Measurements from ENCODE around the gene FARSB.

The FARSB gene

DNA sequence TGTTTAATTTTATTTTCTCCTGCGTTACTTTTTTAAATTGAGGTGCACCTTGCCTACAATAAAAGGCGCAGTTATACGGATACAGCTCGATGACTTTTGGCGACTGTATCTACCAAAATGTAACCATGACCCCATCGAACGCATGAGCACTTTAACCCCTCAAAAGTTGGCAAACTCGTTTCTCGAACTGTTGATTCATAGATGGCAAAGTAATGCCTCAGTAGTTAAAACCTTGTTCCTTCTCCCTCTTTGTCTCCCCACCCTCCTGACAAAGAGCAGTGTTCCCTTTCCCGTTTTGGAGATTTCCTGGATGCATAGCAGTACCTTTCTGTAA is 16.1 kb upstream of the FARSB start:
- no peak overlapping the region for H3K9ac ChIP-seq (ENCODE audit: low read length)
- H3K4me2 ChIP-seq (ENCODE audit: low read length) = no peak overlapping the region
- TF ChIP-seq, protein P1, sequence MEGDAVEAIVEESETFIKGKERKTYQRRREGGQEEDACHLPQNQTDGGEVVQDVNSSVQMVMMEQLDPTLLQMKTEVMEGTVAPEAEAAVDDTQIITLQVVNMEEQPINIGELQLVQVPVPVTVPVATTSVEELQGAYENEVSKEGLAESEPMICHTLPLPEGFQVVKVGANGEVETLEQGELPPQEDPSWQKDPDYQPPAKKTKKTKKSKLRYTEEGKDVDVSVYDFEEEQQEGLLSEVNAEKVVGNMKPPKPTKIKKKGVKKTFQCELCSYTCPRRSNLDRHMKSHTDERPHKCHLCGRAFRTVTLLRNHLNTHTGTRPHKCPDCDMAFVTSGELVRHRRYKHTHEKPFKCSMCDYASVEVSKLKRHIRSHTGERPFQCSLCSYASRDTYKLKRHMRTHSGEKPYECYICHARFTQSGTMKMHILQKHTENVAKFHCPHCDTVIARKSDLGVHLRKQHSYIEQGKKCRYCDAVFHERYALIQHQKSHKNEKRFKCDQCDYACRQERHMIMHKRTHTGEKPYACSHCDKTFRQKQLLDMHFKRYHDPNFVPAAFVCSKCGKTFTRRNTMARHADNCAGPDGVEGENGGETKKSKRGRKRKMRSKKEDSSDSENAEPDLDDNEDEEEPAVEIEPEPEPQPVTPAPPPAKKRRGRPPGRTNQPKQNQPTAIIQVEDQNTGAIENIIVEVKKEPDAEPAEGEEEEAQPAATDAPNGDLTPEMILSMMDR (IDR thresholded peaks at IDR 0.05; ENCODE audit: low read depth, low read length) = no peak
- no peak for TF ChIP-seq EZH2phosphoT487 (IDR thresholded peaks at IDR 0.05; ENCODE audit: low read depth)
- H4K20me1 ChIP-seq (ENCODE audit: insufficient read depth, low read length) = no peaks in the 10 kb centered on the region
- no peaks in the 10 kb centered on the region for H3K27me3 ChIP-seq (ENCODE audit: low read depth, low read length)
- no peak overlapping the region for H2AFZ ChIP-seq (ENCODE audit: low read depth, low read length)
- no peaks in the 10 kb centered on the region for H3K79me2 ChIP-seq (ENCODE audit: low read length)
- H3K4me3 ChIP-seq (ENCODE audit: low read length) = no peak overlapping the region
- no peak overlapping the region for H3K27ac ChIP-seq (ENCODE audit: low read length)
- H3K36me3 ChIP-seq (replicated peaks; ENCODE audit: low read depth, low read length) = no peaks in the 10 kb centered on the region
- H3K9me3 ChIP-seq (ENCODE audit: insufficient read depth, low read length) = no peaks in the 10 kb centered on the region
- peaks cover 25% of the 10 kb centered on the region for H3K4me1 ChIP-seq (ENCODE audit: low read length)

DNA sequence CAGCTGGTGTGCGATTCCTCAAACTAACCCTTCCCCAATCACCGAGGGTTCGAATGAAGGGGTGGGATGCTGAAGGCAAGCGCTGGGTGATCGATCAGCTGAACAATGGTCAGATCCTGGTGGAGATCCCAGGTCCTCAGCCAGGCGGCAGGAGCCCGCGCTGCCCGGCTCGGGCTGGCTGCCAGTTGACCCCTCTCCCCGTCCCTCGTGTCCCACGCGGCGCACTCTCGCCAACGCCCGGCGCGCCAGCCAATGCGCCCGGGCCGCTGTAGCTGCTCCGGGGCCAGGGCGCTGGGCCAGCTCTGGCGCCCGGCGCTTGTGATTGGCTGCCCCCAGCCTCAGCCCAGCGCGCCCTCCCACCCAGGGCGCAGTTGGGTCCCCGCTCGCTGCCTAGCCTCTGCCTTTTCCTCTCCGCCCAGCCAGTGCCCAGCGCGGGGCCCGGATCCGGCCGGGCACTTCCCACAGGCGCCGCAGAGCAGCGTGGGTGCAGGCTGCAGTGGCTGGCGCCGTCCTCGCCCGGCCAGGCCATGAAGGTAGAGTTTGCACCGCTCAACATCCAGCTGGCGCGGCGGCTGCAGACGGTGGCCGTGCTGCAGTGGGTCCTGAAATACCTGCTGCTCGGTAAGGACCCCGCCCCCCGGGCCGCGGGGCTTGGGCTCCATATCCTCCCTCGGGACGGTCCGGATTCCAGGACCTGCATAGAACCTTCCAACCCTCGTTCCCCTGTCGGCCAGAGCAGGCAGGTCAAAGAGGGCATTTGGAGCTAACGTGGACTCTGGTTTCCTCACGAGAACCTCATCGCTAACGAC is 15.6 kb upstream of the FARSB start, which contains the start of gene MOGAT1:
Gene MOGAT1, plus strand, starts transcription at position 400 of the 809 bp plus-strand sequence. Its CDS starts 128 bp downstream, at position 528.
- Histone ChIP-seq H3K79me2 (ENCODE audit: low read length) (no peaks in the 10 kb centered on the region), H4K20me1 (ENCODE audit: insufficient read depth, low read length) (no peaks in the 10 kb centered on the region), H3K27ac (ENCODE audit: low read length) (no peak within 1 kb of the TSS), H3K27me3 (ENCODE audit: low read depth, low read length) (no peaks in the 10 kb centered on the region), H3K9me3 (ENCODE audit: insufficient read depth, low read length) (no peaks in the 10 kb centered on the region), H3K9ac (ENCODE audit: low read length) (no peak within 1 kb of the TSS), H2AFZ (ENCODE audit: low read depth, low read length) (no peak within 1 kb of the TSS), H3K4me2 (ENCODE audit: low read length) (no peak within 1 kb of the TSS), H3K4me1 (ENCODE audit: low read length) (peaks cover 25% of the 10 kb centered on the region), H3K36me3 (replicated peaks; ENCODE audit: low read depth, low read length) (no peaks in the 10 kb centered on the region), H3K4me3 (ENCODE audit: low read length) (no peak within 1 kb of the TSS)
- TF ChIP-seq EZH2phosphoT487 (IDR thresholded peaks at IDR 0.05; ENCODE audit: low read depth) = no peak
- TF ChIP-seq, protein P1 (IDR thresholded peaks at IDR 0.05; ENCODE audit: low read depth, low read length) = no peak

DNA sequence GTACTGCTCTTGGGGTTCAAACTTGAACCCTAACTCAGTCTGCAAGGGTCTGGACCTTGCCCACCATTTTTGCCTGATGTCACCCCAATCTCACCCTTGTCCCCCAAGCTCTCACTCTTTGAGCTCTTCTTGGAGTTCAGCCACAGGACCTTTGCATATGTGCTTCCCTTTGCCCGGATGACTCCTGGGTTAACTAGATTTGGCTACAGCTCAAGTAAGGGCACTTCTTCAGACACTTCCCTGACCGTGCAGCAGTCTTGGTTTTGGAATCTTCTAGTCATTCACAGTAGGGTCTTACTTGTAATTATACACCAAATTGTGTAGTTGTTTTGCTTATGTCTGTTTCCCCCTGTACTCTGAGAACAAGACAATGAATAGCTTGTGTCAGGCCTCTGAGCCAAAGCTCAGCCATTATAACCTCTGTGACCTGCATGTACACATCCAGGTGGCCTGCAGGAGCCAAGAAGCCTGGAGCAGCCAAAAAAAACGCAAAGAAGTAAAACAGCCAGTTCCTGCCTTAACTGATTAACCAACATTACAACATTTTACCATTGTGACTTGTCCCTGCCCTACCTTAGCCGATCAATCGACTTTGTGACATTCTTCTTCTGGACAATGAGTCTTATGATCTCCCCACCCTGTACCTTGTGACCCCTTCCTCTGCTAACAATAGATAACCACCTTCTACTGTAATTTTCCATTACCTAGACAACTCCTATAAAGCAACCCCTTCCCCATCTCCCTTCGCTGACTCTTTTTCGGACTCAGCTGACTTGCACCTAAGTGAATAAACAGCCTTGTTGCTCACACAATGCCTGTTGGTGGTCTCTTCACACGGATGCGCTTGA is 14.5 kb upstream of the FARSB start:
- Histone ChIP-seq H3K9me3 (ENCODE audit: insufficient read depth, low read length) (no peaks in the 10 kb centered on the region), H3K4me1 (ENCODE audit: low read length) (peaks cover 25% of the 10 kb centered on the region), H3K79me2 (ENCODE audit: low read length) (no peaks in the 10 kb centered on the region), H3K4me3 (ENCODE audit: low read length) (no peak overlapping the region), H4K20me1 (ENCODE audit: insufficient read depth, low read length) (no peaks in the 10 kb centered on the region), H3K9ac (ENCODE audit: low read length) (no peak overlapping the region), H3K27ac (ENCODE audit: low read length) (no peak overlapping the region), H3K36me3 (replicated peaks; ENCODE audit: low read depth, low read length) (no peaks in the 10 kb centered on the region), H3K4me2 (ENCODE audit: low read length) (no peak overlapping the region), H3K27me3 (ENCODE audit: low read depth, low read length) (no peaks in the 10 kb centered on the region), H2AFZ (ENCODE audit: low read depth, low read length) (no peak overlapping the region)
- TF ChIP-seq, protein P1 (IDR thresholded peaks at IDR 0.05; ENCODE audit: low read depth, low read length) = no peak
- TF ChIP-seq EZH2phosphoT487 (IDR thresholded peaks at IDR 0.05; ENCODE audit: low read depth) = no peak

DNA sequence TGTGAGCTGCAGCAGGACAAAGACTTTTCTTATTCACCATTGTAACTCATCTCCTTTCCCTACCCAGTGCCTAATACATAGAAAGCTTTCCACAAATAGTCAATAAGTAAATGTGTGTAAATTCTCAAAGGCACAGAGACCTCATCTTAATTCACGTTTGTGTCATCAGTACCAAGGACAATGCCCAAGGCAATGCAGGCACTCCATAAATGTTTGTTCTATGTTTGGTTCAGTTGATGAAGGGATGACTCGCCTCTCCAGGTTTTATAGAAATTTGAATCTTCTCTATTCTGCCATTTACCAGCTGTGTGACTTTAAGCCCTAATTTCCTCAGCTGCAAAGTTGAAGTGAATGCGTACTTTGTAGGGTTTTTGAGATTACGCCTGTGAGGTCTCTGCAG is 13.5 kb upstream of the FARSB start:
- no peak overlapping the region for H3K4me3 ChIP-seq (ENCODE audit: low read length)
- no peaks in the 10 kb centered on the region for H3K36me3 ChIP-seq (replicated peaks; ENCODE audit: low read depth, low read length)
- H3K4me2 ChIP-seq (ENCODE audit: low read length) = no peak overlapping the region
- H3K79me2 ChIP-seq (ENCODE audit: low read length) = no peaks in the 10 kb centered on the region
- H2AFZ ChIP-seq (ENCODE audit: low read depth, low read length) = no peak overlapping the region
- no peaks in the 10 kb centered on the region for H3K9me3 ChIP-seq (ENCODE audit: insufficient read depth, low read length)
- no peak overlapping the region for H3K9ac ChIP-seq (ENCODE audit: low read length)
- H3K27me3 ChIP-seq (ENCODE audit: low read depth, low read length) = no peaks in the 10 kb centered on the region
- TF ChIP-seq EZH2phosphoT487 (IDR thresholded peaks at IDR 0.05; ENCODE audit: low read depth) = no peak
- TF ChIP-seq, protein P1 (IDR thresholded peaks at IDR 0.05; ENCODE audit: low read depth, low read length) = no peak
- peaks cover 25% of the 10 kb centered on the region for H3K4me1 ChIP-seq (ENCODE audit: low read length)
- no peak overlapping the region for H3K27ac ChIP-seq (ENCODE audit: low read length)
- H4K20me1 ChIP-seq (ENCODE audit: insufficient read depth, low read length) = no peaks in the 10 kb centered on the region
